Measurements from ENCODE around the gene VIP. TPM values are rescaled to one million over a fixed set of nuclear protein-coding genes. Genes with fewer than 3 reads are reported as not detected.

Gene VIP
- total and polyA plus RNA-seq, 3 donors from 2014 or later = 0.79 to 1.1 (median 0.81) TPM

DNA sequence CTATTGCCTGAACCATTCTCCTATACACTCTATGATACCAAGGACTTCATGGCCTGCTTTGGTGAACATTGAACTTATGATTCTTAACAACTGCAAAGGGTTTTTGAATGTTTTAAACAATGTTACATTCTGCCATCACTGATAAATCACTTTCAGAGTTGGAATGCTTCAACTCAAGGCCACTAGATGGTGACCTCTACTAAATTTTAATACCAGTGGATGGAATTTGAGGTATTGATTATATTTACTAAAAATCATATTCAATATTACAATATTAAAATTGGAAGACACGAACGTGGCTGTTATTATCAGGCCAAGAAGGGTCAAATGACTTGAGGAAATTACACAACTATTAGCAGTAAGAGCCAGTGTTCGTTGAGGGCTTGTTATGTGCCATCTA is 34.3 kb upstream of the VIP start:
- intact Hi-C loops (cut with DNase I; ENCODE audit: low total_unique reads) = no loop called here
- TF ChIP-seq, protein P1, sequence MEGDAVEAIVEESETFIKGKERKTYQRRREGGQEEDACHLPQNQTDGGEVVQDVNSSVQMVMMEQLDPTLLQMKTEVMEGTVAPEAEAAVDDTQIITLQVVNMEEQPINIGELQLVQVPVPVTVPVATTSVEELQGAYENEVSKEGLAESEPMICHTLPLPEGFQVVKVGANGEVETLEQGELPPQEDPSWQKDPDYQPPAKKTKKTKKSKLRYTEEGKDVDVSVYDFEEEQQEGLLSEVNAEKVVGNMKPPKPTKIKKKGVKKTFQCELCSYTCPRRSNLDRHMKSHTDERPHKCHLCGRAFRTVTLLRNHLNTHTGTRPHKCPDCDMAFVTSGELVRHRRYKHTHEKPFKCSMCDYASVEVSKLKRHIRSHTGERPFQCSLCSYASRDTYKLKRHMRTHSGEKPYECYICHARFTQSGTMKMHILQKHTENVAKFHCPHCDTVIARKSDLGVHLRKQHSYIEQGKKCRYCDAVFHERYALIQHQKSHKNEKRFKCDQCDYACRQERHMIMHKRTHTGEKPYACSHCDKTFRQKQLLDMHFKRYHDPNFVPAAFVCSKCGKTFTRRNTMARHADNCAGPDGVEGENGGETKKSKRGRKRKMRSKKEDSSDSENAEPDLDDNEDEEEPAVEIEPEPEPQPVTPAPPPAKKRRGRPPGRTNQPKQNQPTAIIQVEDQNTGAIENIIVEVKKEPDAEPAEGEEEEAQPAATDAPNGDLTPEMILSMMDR (IDR thresholded peaks at IDR 0.05) = no peak
- no peak for TF ChIP-seq POLR2A (IDR thresholded peaks at IDR 0.05)
- H3K4me1 ChIP-seq = no peaks in the 10 kb centered on the region
- DNase-seq = no peak
- H3K27me3 ChIP-seq = no peaks in the 10 kb centered on the region
- no peak overlapping the region for H3K4me3 ChIP-seq
- no peaks in the 10 kb centered on the region for H3K36me3 ChIP-seq (ENCODE audit: low read depth, missing control alignments)
- no peak overlapping the region for H3K27ac ChIP-seq
- WGBS, 2 donors = 59 to 60% methylated on average over 3 of the region's 3 CpGs
- H3K9me3 ChIP-seq = no peaks in the 10 kb centered on the region

DNA sequence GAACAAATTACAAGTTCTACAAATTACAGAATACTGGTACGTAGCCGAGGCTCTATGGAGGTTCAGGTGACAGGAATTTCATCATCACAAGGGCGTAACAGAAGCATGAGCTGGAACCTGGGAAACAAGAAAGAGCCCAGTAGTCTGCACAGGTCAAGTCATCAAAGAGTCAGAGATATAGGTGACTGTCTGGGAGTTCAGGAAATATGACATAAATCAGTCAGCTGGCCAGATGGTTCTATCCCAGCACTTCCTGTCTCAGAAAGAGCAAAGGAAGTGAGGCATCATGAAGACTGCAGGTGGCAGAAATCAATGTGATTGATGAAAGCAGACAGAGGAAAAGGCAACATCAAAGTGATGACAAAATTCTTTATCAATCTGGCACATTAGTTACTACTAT is 29.6 kb upstream of the VIP start:
- no peak for DNase-seq
- Histone ChIP-seq H3K4me1 (no peaks in the 10 kb centered on the region), H3K36me3 (ENCODE audit: low read depth, missing control alignments) (no peaks in the 10 kb centered on the region), H3K4me3 (no peak overlapping the region), H3K27ac (no peak overlapping the region), H3K9me3 (no peaks in the 10 kb centered on the region), H3K27me3 (no peaks in the 10 kb centered on the region)
- TF ChIP-seq, protein P1 (IDR thresholded peaks at IDR 0.05) = no peak
- TF ChIP-seq POLR2A (IDR thresholded peaks at IDR 0.05) = no peak
- 47 to 54% methylated on average over 3 of the region's 3 CpGs for WGBS, 2 donors
- intact Hi-C loops (cut with DNase I; ENCODE audit: low total_unique reads) = no loop called here

DNA sequence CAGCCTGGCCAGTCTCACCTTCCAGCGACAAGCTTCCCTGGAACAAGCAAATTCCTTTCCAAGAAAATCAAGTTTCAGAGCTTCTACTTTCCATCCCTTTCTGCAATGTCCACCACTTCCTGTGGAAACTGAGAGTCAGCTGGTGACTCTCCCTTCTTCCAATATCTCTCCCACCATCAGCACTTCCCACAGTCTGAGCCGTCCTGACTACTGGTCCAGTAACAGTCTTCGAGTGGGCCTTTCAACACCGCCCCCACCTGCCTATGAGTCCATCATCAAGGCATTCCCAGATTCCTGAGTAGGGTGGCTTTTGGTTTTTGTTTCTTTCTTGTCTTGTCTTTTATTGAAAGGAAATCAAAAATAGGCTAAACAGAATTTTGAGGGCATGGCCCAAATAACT is 28.6 kb upstream of the VIP start:
- intact Hi-C loops (cut with DNase I; ENCODE audit: low total_unique reads) = no loop called here
- Histone ChIP-seq H3K9me3 (no peaks in the 10 kb centered on the region), H3K27ac (no peak overlapping the region), H3K27me3 (no peaks in the 10 kb centered on the region), H3K4me1 (no peaks in the 10 kb centered on the region), H3K4me3 (no peak overlapping the region), H3K36me3 (ENCODE audit: low read depth, missing control alignments) (no peaks in the 10 kb centered on the region)
- TF ChIP-seq, protein P1 (IDR thresholded peaks at IDR 0.05) = no peak
- TF ChIP-seq POLR2A (IDR thresholded peaks at IDR 0.05) = no peak
- no peak for DNase-seq
- 78% methylated on average over 4 of the region's 4 CpGs for WGBS, 2 donors

DNA sequence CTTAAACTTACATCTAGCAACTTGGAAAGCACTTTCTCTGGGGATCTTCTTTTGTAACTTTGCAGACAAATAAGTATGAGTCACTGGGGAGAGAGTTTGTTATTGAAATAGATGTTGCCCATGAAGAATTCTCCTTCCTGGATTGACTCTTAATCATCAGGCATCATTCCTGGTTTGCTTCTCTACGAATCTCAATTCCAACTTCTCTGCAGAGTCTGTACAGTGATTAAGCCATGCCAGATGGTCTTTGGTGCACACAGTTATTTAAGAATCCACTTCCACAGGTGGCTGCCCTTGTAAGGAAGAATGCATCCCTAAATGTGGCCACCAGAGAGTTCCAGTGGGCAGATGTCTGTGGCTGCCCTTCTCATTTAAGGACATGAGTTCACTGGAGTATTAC is 27.2 kb upstream of the VIP start:
- Histone ChIP-seq H3K27me3 (no peaks in the 10 kb centered on the region), H3K36me3 (ENCODE audit: low read depth, missing control alignments) (no peaks in the 10 kb centered on the region), H3K4me3 (no peak overlapping the region), H3K27ac (no peak overlapping the region), H3K4me1 (no peaks in the 10 kb centered on the region), H3K9me3 (no peaks in the 10 kb centered on the region)
- 64 to 73% methylated on average over 1 of the region's 1 CpG for WGBS, 2 donors
- no peak for DNase-seq
- TF ChIP-seq, protein P1 (IDR thresholded peaks at IDR 0.05) = no peak
- TF ChIP-seq POLR2A (IDR thresholded peaks at IDR 0.05) = no peak
- intact Hi-C loops (cut with DNase I; ENCODE audit: low total_unique reads) = no loop called here

DNA sequence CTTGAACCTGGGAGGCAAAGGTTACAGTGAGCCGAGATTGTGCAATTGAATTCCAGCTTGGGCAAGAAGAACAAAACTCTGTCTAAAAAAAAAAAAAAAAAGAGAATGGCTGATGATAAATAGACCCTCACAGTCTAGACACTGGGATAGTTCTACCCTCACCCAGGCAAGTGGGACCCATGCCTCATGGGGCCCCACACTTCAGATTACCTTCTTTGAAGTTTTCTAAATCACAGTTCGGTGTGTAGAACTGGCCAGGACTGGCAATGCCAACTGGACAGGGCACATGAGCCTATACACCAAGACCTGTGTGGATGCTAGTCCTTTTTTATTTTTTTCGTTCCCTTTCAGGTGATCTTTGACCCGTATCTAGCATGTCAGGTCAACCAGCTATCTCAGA is 24.3 kb upstream of the VIP start:
- intact Hi-C loops (cut with DNase I; ENCODE audit: low total_unique reads) = no loop called here

More for the DNA sequence above, 24.3 kb upstream of the VIP start:
- Histone ChIP-seq H3K9me3 (no peaks in the 10 kb centered on the region), H3K4me3 (no peak overlapping the region), H3K4me1 (no peaks in the 10 kb centered on the region), H3K27me3 (no peaks in the 10 kb centered on the region), H3K36me3 (ENCODE audit: low read depth, missing control alignments) (no peaks in the 10 kb centered on the region), H3K27ac (no peak overlapping the region)
- WGBS, 2 donors = 65 to 77% methylated on average over 4 of the region's 4 CpGs
- DNase-seq = no peak
- no peak for TF ChIP-seq POLR2A (IDR thresholded peaks at IDR 0.05)
- TF ChIP-seq, protein P1 (IDR thresholded peaks at IDR 0.05) = no peak

Measured in testis (tissue), 3 donors.